Activated naive CD4-positive, alpha-beta T cell treated with Interleukin-2 at 50 U/mL for 16 hours (primary cell): ENCODE results near the gene CNOT3.
A peak's percentile ranks its signal among the peaks of the same experiment; 100 is the strongest.
"Not testable (repeated sequence)": the region's sequence is repeated elsewhere in the genome, so short reads cannot be mapped to it uniquely, and the experiment has no call there.

ENCODE experiments used
- DNase-seq: peaks from one replicate; pipeline ENCODE4 v3.0.0-alpha.2; 2020

CNOT3 gene

DNA sequence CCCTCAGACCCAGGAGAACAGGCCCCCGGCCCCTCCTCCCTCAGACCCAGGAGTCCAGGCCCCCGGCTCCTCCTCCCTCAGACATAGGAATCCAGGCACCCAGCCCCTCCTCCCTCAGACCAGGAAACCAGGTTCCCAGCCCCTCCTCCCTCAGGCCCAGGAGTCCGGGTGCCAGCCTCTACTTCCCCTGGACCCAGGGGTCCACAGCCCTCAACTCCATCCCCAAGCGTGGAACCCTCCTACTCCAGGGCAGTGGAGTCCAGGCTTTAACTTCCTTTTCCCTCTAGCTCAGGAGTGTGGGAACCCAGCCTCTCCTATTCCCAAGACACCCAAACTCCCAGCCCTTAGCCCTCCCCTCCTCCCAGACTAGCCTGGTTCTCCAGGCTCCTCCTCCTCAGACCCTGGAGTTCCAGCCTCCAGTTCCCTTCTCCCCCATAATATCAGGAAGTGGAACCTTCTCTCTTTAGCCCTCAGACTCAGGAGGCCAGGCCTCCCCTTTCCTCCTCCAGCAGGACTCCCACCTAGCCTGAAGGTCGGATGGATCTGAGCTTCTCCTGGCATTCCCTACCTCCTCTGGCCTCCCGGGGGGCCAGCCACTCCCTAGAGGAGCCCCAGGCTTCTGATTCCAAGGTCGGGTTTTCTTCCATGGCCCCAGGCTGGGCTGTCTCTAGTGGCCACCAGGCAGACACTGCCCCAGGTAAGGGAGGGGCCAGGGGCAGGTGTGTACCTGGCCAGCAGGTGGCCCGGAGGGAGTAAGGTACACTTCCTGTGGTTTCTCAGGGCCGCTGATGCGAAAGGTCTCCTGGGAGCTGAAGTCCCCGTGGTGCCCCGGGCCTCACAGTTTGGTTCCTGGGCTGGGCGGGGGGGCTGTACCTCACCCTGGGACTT, 35.2 kb downstream of the CNOT3 start, which contains the start of gene TMC4:
TMC4 (minus strand) TSS at position 690 of the 888 bp plus-strand sequence; CDS start at position 647, 43 bp downstream.
- no peak for DNase-seq

GRCh38 chr19:54173359-54173699, 35.8 kb downstream of the CNOT3 start:
- no peak for DNase-seq

GRCh38 chr19:54173951-54174834, 36.6 kb downstream of the CNOT3 start:
- no peak for DNase-seq

GRCh38 chr19:54178581-54179261, 41.2 kb downstream of the CNOT3 start:
- peak; percentile 23 for DNase-seq

DNA sequence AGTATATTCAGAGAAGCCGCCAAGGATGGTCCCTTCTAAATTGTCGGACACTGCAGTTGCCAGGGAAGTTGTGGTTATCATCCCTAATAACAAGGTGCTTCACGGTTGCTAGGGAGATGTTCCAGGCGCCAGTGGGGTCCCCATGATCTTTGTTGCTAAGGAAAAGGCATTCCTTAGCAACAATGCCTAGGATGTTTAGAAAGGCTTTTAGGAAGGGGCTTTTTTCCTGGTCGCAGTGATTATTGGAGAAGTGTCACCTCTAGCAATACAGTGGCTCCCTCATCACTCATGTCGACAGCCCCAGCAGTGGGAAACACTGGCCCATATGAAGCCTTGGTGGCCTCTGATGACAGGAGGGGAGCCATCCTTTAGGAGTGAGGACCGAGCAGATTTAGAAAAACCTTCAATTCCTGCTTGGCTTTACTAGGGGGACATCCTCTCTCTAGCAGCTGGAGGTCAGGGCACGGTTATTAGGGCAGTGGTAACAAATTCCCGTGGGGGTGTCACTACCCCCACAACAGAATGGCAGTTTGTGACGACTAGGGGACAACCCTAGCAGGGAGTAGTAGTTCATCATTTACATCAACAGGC, 41.8 kb downstream of the CNOT3 start:
- DNase-seq, result no peak

GRCh38 chr19:54179921-54180461, 42.4 kb downstream of the CNOT3 start:
- no peak for DNase-seq

DNA sequence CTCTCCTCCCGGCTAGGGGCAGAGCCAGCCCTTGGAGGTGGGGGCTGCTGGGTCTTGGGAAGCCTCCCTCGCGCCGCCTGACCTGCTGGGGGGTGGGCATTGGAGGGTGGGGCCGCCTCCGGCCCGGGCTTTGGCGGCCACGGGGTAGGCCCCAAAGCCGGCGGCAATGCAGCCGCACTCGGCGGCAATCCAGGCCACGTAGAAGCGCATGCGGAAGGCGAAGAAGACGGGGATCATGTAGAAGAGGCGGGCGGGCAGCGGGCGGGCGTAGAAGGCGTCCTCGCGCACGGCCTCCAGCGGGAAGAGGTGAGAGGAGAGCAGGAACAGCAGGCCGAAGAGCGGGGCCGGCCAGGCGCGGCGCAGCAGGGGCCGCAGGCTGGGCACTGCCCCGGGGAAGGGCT, 43.1 kb downstream of the CNOT3 start:
- no peak for DNase-seq

- not testable (repeated sequence) for DNase-seq
Measured at GRCh38 chr19:54181894-54182293, 44.3 kb downstream of the CNOT3 start.

DNA sequence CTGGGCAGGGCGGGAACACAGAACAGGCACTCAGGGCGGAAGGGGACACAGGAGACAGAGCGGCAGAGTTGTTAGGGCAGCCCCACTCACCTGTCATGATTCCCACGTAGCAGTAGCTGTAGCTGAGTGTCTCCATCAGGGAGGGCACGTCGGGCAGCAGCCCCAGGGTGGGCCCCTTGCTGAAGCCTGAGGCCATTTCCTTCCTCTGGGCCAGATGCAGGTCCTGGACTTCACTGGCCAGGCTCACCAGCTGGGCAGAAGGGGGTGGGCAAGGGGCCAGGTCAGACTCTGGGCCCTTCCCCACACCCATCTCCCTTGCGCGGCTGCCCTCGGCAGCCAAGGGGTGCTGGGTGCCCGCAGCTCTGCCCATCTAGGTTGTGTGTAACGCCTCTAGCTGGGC, 45.9 kb downstream of the CNOT3 start:
- no peak for DNase-seq

DNA sequence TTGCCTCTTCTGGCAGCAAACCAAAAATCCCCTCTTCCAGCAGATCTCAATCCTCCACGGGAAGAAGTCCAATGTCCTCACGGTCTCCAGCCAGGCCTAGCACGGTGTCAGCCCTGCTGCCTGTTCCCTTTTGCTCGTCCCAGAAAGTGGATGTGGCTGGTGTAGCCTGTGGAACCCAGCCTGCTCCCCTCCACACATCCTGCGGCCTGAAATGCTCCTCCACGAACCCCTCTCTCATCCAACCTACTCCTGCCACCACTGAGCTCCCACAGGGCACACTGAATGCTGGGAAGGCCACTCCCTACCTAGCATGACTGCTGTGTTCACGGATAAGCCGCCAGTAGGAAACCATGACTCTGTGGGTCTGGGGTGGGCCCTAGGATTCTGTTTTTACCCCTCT, 48.8 kb downstream of the CNOT3 start:
- DNase-seq, result no peak

DNA sequence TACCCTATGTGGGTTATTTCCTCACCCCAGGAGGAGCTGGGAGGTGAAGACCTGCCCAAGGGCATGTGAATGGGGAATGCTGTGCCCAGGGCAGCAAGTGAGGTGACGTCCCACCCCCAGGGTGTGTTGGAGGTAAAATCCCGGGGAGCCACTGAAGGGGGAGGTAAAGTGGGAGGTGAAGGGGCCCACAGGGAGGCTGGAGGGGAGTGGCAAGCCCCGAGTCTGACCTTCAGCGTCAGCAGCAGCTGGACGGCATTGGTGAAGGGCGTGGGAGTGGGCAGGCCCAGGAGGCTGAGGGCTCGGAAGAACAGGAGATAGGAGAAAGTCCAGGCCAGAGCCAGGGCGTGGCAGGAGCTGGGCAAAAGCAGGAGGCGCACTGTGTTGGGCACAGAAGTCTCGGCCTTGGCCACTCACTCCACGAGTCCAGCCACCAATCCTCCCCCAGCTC, 49.4 kb downstream of the CNOT3 start:
- DNase-seq, result no peak

- peak; percentile 72 for DNase-seq
Measured at GRCh38 chr19:54188215-54188871, 50.8 kb downstream of the CNOT3 start.

- DNase-seq, result no peak
Measured at GRCh38 chr19:54189145-54189734, 51.7 kb downstream of the CNOT3 start, which contains the start of gene MBOAT7. TSS of gene MBOAT7 (minus strand) at chr19:54189580. CDS start at chr19:54188508, 1,072 bp downstream.

GRCh38 chr19:54189735-54190502, 52.4 kb downstream of the CNOT3 start:
- DNase-seq, result peak; percentile 100

DNA sequence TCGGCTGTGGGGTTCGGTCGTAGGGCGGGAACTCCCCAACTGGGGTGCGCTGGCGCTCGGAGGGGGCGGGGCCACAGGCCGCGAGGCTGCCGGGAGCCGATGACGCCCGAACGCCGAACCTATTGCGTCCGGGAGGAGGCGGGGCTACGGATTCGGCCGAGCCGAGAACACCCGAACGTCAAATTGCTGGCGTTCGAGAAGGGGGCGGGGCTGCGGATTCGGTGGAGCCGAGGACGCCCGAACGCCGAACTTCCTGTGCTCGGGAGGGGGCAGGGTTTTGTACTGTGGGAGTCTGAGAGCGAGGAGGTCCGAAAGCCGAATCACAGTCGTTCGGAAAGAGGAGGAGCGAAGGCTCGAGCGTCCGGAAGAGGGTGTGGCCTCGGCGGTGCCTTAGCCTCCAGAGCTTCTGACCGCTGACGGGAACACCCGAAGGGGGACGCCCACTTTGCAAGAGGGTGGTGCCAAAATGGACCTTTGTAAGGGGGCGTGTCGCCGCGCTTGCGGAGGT, 53.0 kb downstream of the CNOT3 start:
- DNase-seq, result peak; percentile 100

- peak; percentile 86 for DNase-seq
Measured at GRCh38 chr19:54191011-54191810, 53.6 kb downstream of the CNOT3 start, which contains the start of gene TSEN34. TSS of gene TSEN34 (plus strand) at chr19:54191308. CDS start at chr19:54191365, 57 bp downstream.

DNA sequence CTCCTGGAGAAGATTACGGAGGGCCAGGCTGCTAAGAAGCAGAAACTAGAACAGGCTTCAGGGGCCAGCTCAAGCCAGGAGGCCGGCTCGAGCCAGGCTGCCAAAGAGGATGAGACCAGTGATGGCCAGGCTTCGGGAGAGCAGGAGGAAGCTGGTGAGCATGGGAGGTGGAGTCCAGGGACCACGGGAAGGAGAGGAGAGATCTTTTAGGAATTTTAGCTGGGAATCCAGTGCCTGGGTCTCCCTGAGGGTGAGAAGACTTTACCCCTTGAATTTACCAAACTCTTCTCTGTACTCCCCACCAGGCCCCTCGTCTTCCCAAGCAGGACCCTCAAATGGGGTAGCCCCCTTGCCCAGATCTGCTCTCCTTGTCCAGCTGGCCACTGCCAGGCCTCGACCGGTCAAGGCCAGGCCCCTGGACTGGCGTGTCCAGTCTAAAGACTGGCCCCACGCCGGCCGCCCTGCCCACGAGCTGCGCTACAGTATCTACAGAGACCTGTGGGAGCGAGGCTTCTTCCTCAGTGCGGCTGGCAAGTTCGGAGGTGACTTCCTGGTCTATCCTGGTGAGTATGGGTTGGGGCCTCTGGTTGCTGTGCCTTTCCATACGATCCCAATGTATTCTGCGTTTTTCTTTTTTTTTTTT, 54.4 kb downstream of the CNOT3 start:
- DNase-seq, result no peak

- DNase-seq, result no peak
Measured at GRCh38 chr19:54193011-54193410, 55.4 kb downstream of the CNOT3 start.

DNA sequence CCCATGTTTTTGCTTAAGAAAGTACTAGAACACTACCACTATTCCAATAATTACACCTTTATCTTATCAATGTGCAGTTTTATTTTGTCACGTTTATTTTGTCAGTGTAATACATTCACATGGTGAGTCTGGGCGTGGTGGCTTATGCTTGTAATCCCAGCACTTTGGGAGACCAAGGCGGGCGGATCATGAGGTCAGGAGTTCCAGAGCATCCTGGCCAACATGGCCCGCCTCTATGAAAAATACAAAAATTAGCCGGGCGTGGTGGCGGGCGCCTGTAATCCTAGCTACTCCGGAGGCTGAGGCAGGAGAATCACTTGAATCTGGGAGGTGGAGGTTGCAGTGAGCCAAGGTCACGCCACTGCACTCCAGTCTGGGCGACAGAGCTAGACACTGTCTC, 56.9 kb downstream of the CNOT3 start:
- DNase-seq, result not testable (repeated sequence)
